Fibroblast of gingiva (primary cell): Measurements from ENCODE around the gene OR4F29.
"Not testable (repeated sequence)": the region's sequence is repeated elsewhere in the genome, so short reads cannot be mapped to it uniquely, and the experiment has no call there.

Source experiments
- DNase-seq: peaks from one replicate; pipeline ENCODE4 v3.0.0-alpha.2; 2011; ENCODE audit warnings: low read depth

OR4F29 gene

GRCh38 chr1:451578-451977 lies at the start of gene OR4F29:
Gene OR4F29 (minus strand): TSS chr1:451678. CDS start chr1:451678, 0 bp downstream.
- DNase-seq: not testable (repeated sequence)
